CD4-positive, alpha-beta T cell treated with Interleukin-4 for 1 hour (primary cell): Measurements from ENCODE around the gene WASHC3.

Source experiments
- DNase-seq, 2 donors: peaks; one replicate each; pipeline ENCODE4 v3.0.0-alpha.2; 2020 to 2022

WASHC3 gene

DNA sequence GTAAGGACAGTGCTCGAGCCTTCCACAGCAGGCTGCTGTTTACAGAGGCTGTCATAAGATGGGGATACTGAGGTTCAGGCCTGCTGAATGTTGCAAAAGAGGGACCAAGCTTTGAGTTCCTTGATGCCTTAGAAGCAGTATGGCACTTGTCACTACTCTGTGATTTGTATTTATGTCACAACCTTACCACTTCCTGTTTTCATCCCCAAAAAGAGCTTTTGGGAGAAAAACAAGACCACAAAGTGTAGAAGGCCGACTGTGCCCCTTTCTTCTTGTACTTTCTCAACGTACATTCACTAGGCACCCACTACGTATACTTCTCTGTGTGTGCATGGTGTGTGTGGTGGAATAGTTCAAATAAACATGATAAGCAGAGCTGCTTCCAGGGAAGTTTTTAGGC lies 94.3 kb downstream of the WASHC3 start:
- DNase-seq = peak in 1 of 2 donors; percentile 5

- no peak for DNase-seq
Observed at GRCh38 chr12:101966496-101966895, 95.3 kb downstream of the WASHC3 start.

GRCh38 chr12:101963697-101964096 lies 98.1 kb downstream of the WASHC3 start:
- no peak for DNase-seq
